K562 (cell line): ENCODE measurements around the gene SCARB2. TPM values are rescaled to one million over a fixed set of nuclear protein-coding genes. Genes with fewer than 3 reads are reported as not detected.

Source experiments
- ATAC-seq: fragments of 200-7000 bp; cut with Tn5 transposase; 3 replicates; pipeline ENCODE4 v1.9.1; 2020; ENCODE audit warnings: moderate library complexity
- BruUV-seq: library from RNA; stranded (reverse); fragments of 400-500 nt; replicated peaks from 2 replicates; lab custom pipeline; 2021; lab: Mats Ljungman, UMichigan
- CTCF ChIA-PET: fragments of 300-600 bp; formaldehyde crosslinking; extraction: SDS; loops from one replicate; lab custom pipeline; 2021; ENCODE audit warnings: low intra/inter-chr PET ratio; lab: Yijun Ruan, JAX
- POLR2A ChIA-PET: fragments of 300-600, 350-650 bp; sonication (Branson Sonifier 250); formaldehyde crosslinking; extraction: SDS; loops from one replicate; lab custom pipeline; 2021; ENCODE audit warnings: antibody characterized with exemption, inconsistent platforms; lab: Yijun Ruan, JAX
- DNase-seq, 4 experiments: peaks; one replicate each; pipeline versions ENCODE4 v3.0.0 to v3.0.0-alpha.2; 2011 to 2018; ENCODE audit warnings: low spot score in 3 of 4, mixed read lengths in 3 of 4; ENCODE audit errors: extremely low read depth in 1 of 4
- FAIRE-seq: peaks from 2 replicates; lab custom pipeline; 2011; peaks lifted over from hg19 to GRCh38; lab: Jason Lieb, UNC
- H2AFZ ChIP-seq: 2 replicates; pipeline ENCODE4 v1.6.0; 2011; ENCODE audit warnings: low read depth, low read length, control low read depth, inconsistent platforms
- H3K27ac ChIP-seq: fragments of 200-600 bp; 3 replicates; pipeline ENCODE4 v1.8.0; 2011; ENCODE audit warnings: low read depth, mild to moderate bottlenecking, control low read depth, inconsistent platforms, low read length, moderate library complexity, mixed read lengths; ENCODE audit errors: extremely low read depth
- H3K27me3 ChIP-seq, 2 experiments: fragments of 300-600 bp in 1 of 2; 2 replicates in 1 of 2; 3 replicates in 1 of 2; pipeline versions ENCODE4 v1.6.0 to v1.8.0; 2011; ENCODE audit warnings: inconsistent platforms in 2 of 2, low read length in 2 of 2, mild to moderate bottlenecking in 1 of 2, mixed read lengths in 1 of 2, moderate library complexity in 1 of 2; ENCODE audit not compliant: control insufficient read depth in 2 of 2, insufficient read depth in 2 of 2
- H3K36me3 ChIP-seq: fragments of 300-600 bp; 3 replicates; pipeline ENCODE4 v1.8.0; 2011; ENCODE audit warnings: mild to moderate bottlenecking, low read length, inconsistent platforms; ENCODE audit not compliant: control insufficient read depth, insufficient read depth
- H3K4me1 ChIP-seq, 2 experiments: fragments of 200-600 bp in 1 of 2; replicated peaks in 1 of 2; 2 replicates in 1 of 2; 3 replicates in 1 of 2; pipeline versions ENCODE4 v1.5.1 to v1.8.0; 2011; ENCODE audit warnings: inconsistent platforms in 2 of 2, low read length in 2 of 2, mild to moderate bottlenecking in 1 of 2, mixed read lengths in 1 of 2, moderate library complexity in 1 of 2; ENCODE audit not compliant: control insufficient read depth in 2 of 2, insufficient read depth in 2 of 2
- H3K4me2 ChIP-seq: 2 replicates; pipeline ENCODE4 v1.6.1; 2011; ENCODE audit warnings: low read length, control low read depth, inconsistent platforms, mixed read lengths; ENCODE audit not compliant: insufficient read depth
- H3K4me3 ChIP-seq: fragments of 200-600 bp; sonication (generic), shearing (Covaris generic); 2 replicates; pipeline ENCODE4 v1.5.1; 2016; ENCODE audit warnings: control low read depth, inconsistent platforms
- H3K79me2 ChIP-seq: fragments of 200-600 bp; 3 replicates; pipeline ENCODE4 v1.8.0; 2011; ENCODE audit warnings: low read length, inconsistent platforms; ENCODE audit not compliant: control insufficient read depth, insufficient read depth
- H3K9ac ChIP-seq, 2 experiments: 2 replicates each; pipeline versions ENCODE4 v1.6.0 to v1.6.1; 2011; ENCODE audit warnings: low read depth in 2 of 2, low read length in 2 of 2, control low read depth in 1 of 2, inconsistent platforms in 1 of 2, mild to moderate bottlenecking in 1 of 2, mixed read lengths in 1 of 2; ENCODE audit not compliant: insufficient read depth in 1 of 2
- H3K9me1 ChIP-seq: one replicate; pipeline ENCODE4 v1.6.0; 2011; ENCODE audit warnings: inconsistent platforms, mild to moderate bottlenecking, low read length, moderate library complexity; ENCODE audit not compliant: control insufficient read depth, insufficient read depth
- H3K9me3 ChIP-seq: replicated peaks from 2 replicates; pipeline ENCODE4 v1.5.1; 2011; ENCODE audit warnings: low read depth, low read length, inconsistent platforms; ENCODE audit not compliant: control insufficient read depth, insufficient read depth
- H4K20me1 ChIP-seq: replicated peaks from 2 replicates; pipeline ENCODE4 v1.6.1; 2011; ENCODE audit warnings: low read length, inconsistent platforms, mixed read lengths; ENCODE audit not compliant: control insufficient read depth, insufficient read depth
- CREB1 ChIP-seq, 2 experiments: sonication (generic) in 1 of 2; formaldehyde crosslinking in 1 of 2; IDR thresholded peaks; 2 replicates each; pipeline versions ENCODE4 v1.6.1 to v1.8.0; 2012 to 2022; ENCODE audit warnings: inconsistent platforms in 1 of 2, mild to moderate bottlenecking in 1 of 2, missing genetic modification reagents in 1 of 2, moderate library complexity in 1 of 2
- CXXC5 ChIP-seq: fragments of 250-450 bp; sonication (Bioruptor Pico); IDR thresholded peaks from 2 replicates; pipeline ENCODE4 v1.8.0; 2022; ENCODE audit warnings: inconsistent platforms, mild to moderate bottlenecking, moderate library complexity
- FOXJ2 ChIP-seq: fragments of 200-800 bp; sonication (Bioruptor generic); IDR thresholded peaks from 2 replicates; pipeline ENCODE4 v1.6.1; 2016; ENCODE audit warnings: missing genetic modification characterization, missing compliant biosample characterization
- FOXM1 ChIP-seq, 2 experiments: fragments of 450-650 bp in 1 of 2; sonication (generic) in 1 of 2; formaldehyde crosslinking in 1 of 2; IDR thresholded peaks; 2 replicates each; pipeline versions ENCODE4 v1.6.1 to v1.9.0; 2017 to 2022; ENCODE audit warnings: low read depth in 2 of 2, mild to moderate bottlenecking in 2 of 2, missing genetic modification reagents in 1 of 2, moderate library complexity in 1 of 2
- HMGN3 ChIP-seq: IDR thresholded peaks from 2 replicates; pipeline ENCODE4 v1.6.1; 2011; ENCODE audit warnings: borderline replicate concordance, low read depth, mild to moderate bottlenecking, mixed read lengths, low read length; ENCODE audit not compliant: insufficient read length; ENCODE audit errors: extremely low read depth
- ID3 ChIP-seq, 2 experiments: fragments of 250-450 bp in 1 of 2; fragments of 450-650 bp in 1 of 2; sonication (Bioruptor Pico) in 1 of 2; IDR thresholded peaks; 2 replicates each; pipeline versions ENCODE4 v1.6.1 to v1.8.0; 2016 to 2021; ENCODE audit warnings: mild to moderate bottlenecking in 2 of 2, moderate library complexity in 2 of 2, missing compliant biosample characterization in 1 of 2, missing genetic modification characterization in 1 of 2
- JUND ChIP-seq, 2 experiments: IDR thresholded peaks; 2 replicates in 1 of 2; 3 replicates in 1 of 2; pipeline ENCODE4 v1.6.1; 2011; ENCODE audit warnings: borderline replicate concordance in 2 of 2, low read depth in 2 of 2, low read length in 2 of 2, improper control_type of control experiment in 1 of 2, missing biosample characterization in 1 of 2, missing genetic modification characterization in 1 of 2, missing genetic modification reagents in 1 of 2
- MED1 ChIP-seq: sonication (generic); formaldehyde crosslinking; IDR thresholded peaks from 2 replicates; pipeline ENCODE4 v1.8.1; 2023; ENCODE audit warnings: missing genetic modification reagents, borderline replicate concordance
- NCOA1 ChIP-seq: fragments of 450-650 bp; IDR thresholded peaks from 2 replicates; pipeline ENCODE4 v1.6.1; 2016; ENCODE audit warnings: low read depth
- NFXL1 ChIP-seq: fragments of 450-650 bp; formaldehyde crosslinking; IDR thresholded peaks from 2 replicates; pipeline ENCODE4 v1.4.0; 2021; ENCODE audit warnings: mild to moderate bottlenecking
- PTBP1 ChIP-seq: fragments of 200-400 bp; formaldehyde crosslinking; IDR thresholded peaks from 2 replicates; pipeline ENCODE4 v1.6.1; 2017; ENCODE audit warnings: low read depth, low read length
- SFPQ ChIP-seq: fragments of 200-400 bp; formaldehyde crosslinking; IDR thresholded peaks from 2 replicates; pipeline ENCODE4 v1.6.1; 2017; ENCODE audit warnings: mild to moderate bottlenecking, low read depth, low read length, moderate library complexity
- STAG1 ChIP-seq: sonication (generic); formaldehyde crosslinking; IDR thresholded peaks from 2 replicates; pipeline ENCODE4 v1.5.0; 2020; ENCODE audit warnings: missing genetic modification reagents, borderline replicate concordance
- TEAD1 ChIP-seq, 2 experiments: fragments of 450-650 bp in 1 of 2; sonication (generic) in 1 of 2; formaldehyde crosslinking; IDR thresholded peaks; 2 replicates each; pipeline versions ENCODE4 v1.4.0 to v1.8.0; 2020 to 2022; ENCODE audit warnings: mild to moderate bottlenecking in 2 of 2, missing genetic modification reagents in 1 of 2
- YY1 ChIP-seq, 3 experiments: IDR thresholded peaks; 2 replicates each; pipeline ENCODE4 v1.6.1; 2011; ENCODE audit warnings: low read length in 2 of 3, mild to moderate bottlenecking in 2 of 3, moderate library complexity in 2 of 3, borderline replicate concordance in 1 of 3, control low read depth in 1 of 3, low read depth in 1 of 3; ENCODE audit not compliant: insufficient read depth in 3 of 3, insufficient replicate concordance in 2 of 3, control insufficient read depth in 1 of 3, insufficient read length in 1 of 3; ENCODE audit errors: extremely low read depth in 1 of 3
- ZNF57 ChIP-seq: fragments of 450-650 bp; formaldehyde crosslinking; IDR thresholded peaks from 2 replicates; pipeline ENCODE4 v1.4.0; 2020; ENCODE audit warnings: mild to moderate bottlenecking, moderate library complexity
- WGBS: fragments of 100-300 bp; shearing (Covaris generic); methylation state at CpG from one replicate; pipeline ENCODE4 v1.1.6; 2016; ENCODE audit warnings: low coverage, mixed read lengths; ENCODE audit not compliant: insufficient coverage; ENCODE audit errors: missing lambda C conversion rate; 5-methylcytosine and 5-hydroxymethylcytosine counted together
- in situ Hi-C: fragments of 300-500 bp; cut with MboI; formaldehyde crosslinking; loops from 4 replicates; pipeline ENCODE4 v1.15.0; 2018; ENCODE audit warnings: inconsistent platforms, mixed read lengths
- intact Hi-C: fragments of 100-400 bp; cut with micrococcal nuclease; formaldehyde crosslinking; loops from 2 replicates; pipeline ENCODE4 v1.14.2; 2022
- polyA plus RNA-seq, 8 experiments: library from polyadenylated mRNA; depleted of rRNA in 4 of 8; stranded (reverse) in 5 of 8; unstranded in 3 of 8; fragments of >200 nt; fragmentation: Nextera tagmentation in 2 of 8; fragmentation: Illumina TruSeq in 1 of 8; extraction: Ambion mirVana in 2 of 8; extraction: Trizol in 1 of 8; gene quantifications; 2 replicates each; pipeline versions ENCODE4 v1.2.1 to v1.2.3, GENCODE V29; 2011 to 2014; ENCODE audit warnings: inconsistent platforms in 1 of 8, missing spikeins in 1 of 8
- total RNA-seq, 7 experiments: library from RNA; depleted of rRNA in 6 of 7; stranded (reverse); fragments of >200 nt in 6 of 7; fragmentation: Illumina TruSeq in 2 of 7; extraction: Trizol in 2 of 7; gene quantifications; 2 replicates each; pipeline versions ENCODE4 v1.2.1 to v1.2.3, GENCODE V29; 2011 to 2021; ENCODE audit warnings: low replicate concordance in 1 of 7

Gene SCARB2
- total and polyA plus RNA-seq, 9 of the 15 experiments (the other 6 are each of a cell fraction or from before 2014, with no cell fraction given): 6.1 to 25.8 (median 17.8) TPM

GRCh38 chr4:76253511-76253910, 39.9 kb upstream of the SCARB2 start (continued):
- TF ChIP-seq SFPQ: no peak
- TF ChIP-seq NCOA1: no peak
- no peak for TF ChIP-seq PTBP1
- TF ChIP-seq HMGN3: no peak
- no peak for TF ChIP-seq FOXJ2 (tag)
- TF ChIP-seq NFXL1: no peak

GRCh38 chr4:76252271-76252653, 38.6 kb upstream of the SCARB2 start:
- intact Hi-C loops (loop anchor here (10.0 kb wide), 1 partner anchor 123 kb away; no protein-coding TSS in a partner anchor), in situ Hi-C loops (no loop called here)
- H3K9ac ChIP-seq: no peak overlapping the region
- H4K20me1 ChIP-seq: no peaks in the 10 kb centered on the region
- H3K27ac ChIP-seq: no peak overlapping the region
- FAIRE-seq (no peak), ATAC-seq (no peak), DNase-seq (no peak)
- WGBS: 79% methylated on average over 8 of the region's 8 CpGs
- H3K36me3 ChIP-seq: no peaks in the 10 kb centered on the region
- no peak overlapping the region for H3K4me2 ChIP-seq
- no peak overlapping the region for H2AFZ ChIP-seq
- H3K4me3 ChIP-seq: no peak overlapping the region
- no peaks in the 10 kb centered on the region for H3K9me3 ChIP-seq
- no peaks in the 10 kb centered on the region for H3K27me3 ChIP-seq
- ChIA-PET POLR2A (no interaction called here), CTCF (no interaction called here)
- no TSS peak for BruUV-seq
- H3K4me1 ChIP-seq: peaks cover 8 to 18% of the 10 kb centered on the region in 2 experiments; a peak in 4 of 5 replicates
- H3K9me1 ChIP-seq: no peaks in the 10 kb centered on the region
- no peaks in the 10 kb centered on the region for H3K79me2 ChIP-seq
- TF ChIP-seq FOXM1 (IDR thresholded peaks at IDR 0.05; ENCODE audit: low read depth) (no peak), FOXM1 (CRISPR knock-in tag; IDR thresholded peaks at IDR 0.05; ENCODE audit: low read depth) (no peak), TEAD1 (CRISPR knock-in tag; IDR thresholded peaks at IDR 0.05) (no peak), YY1 (IDR thresholded peaks at IDR 0.05; ENCODE audit: borderline replicate concordance in 1 of 3, control insufficient read depth in 1 of 3, extremely low read depth in 1 of 3, insufficient read depth in 3 of 3, insufficient read length in 1 of 3, insufficient replicate concordance in 2 of 3, low read depth in 1 of 3, low read length in 2 of 3) (no peak), CXXC5 (CRISPR knock-in tag) (no peak), JUND (IDR thresholded peaks at IDR 0.05; ENCODE audit: borderline replicate concordance, low read depth, low read length) (no peak), JUND (tag; IDR thresholded peaks at IDR 0.05; ENCODE audit: borderline replicate concordance, low read depth, low read length) (no peak), ZNF57 (no peak), CREB1 (IDR thresholded peaks at IDR 0.05) (no peak), CREB1 (CRISPR knock-in tag; IDR thresholded peaks at IDR 0.05) (no peak), STAG1 (CRISPR knock-in tag) (no peak), MED1 (CRISPR knock-in tag) (no peak), ID3 (CRISPR knock-in tag; IDR thresholded peaks at IDR 0.05) (no peak), ID3 (tag; IDR thresholded peaks at IDR 0.05) (no peak)
